ENCODE measurements around the gene PRLR.
"Not testable (repeated sequence)": the region's sequence is repeated elsewhere in the genome, so short reads cannot be mapped to it uniquely, and the experiment has no call there.

Gene PRLR

DNA sequence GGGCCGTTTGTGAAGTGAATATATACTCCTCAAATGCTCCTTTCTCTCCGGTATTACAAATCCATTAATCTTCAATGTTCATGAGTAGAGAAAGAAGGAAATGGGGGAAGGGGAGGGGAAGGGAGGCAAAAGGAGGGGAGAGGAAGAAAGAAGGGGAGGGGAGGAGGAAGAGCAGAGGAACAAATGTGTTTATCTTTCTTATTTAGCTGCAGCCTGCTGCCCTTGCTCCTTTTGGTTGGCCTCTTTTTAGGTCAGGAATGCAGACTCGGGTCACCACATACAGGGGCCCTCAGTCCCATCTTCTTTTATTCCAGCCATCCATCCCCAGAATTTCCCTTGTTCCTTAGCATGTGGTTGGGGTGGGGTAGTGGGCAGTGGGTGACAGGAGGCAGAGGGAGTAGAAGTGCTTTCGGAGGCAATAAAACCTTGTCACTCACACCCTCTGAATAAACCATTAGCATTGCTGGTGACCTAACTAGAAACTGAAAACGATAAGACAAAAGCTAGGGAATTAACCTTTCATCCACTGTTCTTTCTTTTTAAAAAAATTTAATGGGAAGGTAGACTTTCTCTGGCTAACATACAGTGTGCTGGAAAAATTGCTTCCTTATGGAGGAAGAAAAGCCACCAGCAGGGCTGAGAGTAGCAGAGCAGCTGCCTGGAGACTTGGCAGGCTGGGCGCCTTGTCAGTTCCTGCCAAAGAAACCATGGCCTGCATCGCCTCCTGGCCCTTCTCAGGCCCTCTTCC, 16.8 kb upstream of the PRLR start:
- Histone ChIP-seq H3K36me3 (replicated peaks; ENCODE audit: insufficient read depth, low read length) (no peaks in the 10 kb centered on the region), H3K27me3 (replicated peaks; ENCODE audit: insufficient read depth, low read length) (no peaks in the 10 kb centered on the region), H3K4me2 (ENCODE audit: low read depth, low read length) (no peak overlapping the region), H4K20me1 (ENCODE audit: insufficient read depth, low read length) (no peaks in the 10 kb centered on the region), H3K4me1 (ENCODE audit: low read length) (0 out of 2 replicates have a peak, but pooled peaks cover 3% of the 10 kb centered on the region), H3F3A (ENCODE audit: insufficient read depth, low read length) (no peaks in the 10 kb centered on the region), H3K9ac (ENCODE audit: low read length) (no peak overlapping the region), H3K4me3 (ENCODE audit: low read length) (no peak overlapping the region), H3K27ac (ENCODE audit: low read length) (no peak overlapping the region), H3K9me2 (replicated peaks; ENCODE audit: insufficient read depth, low read length) (no peaks in the 10 kb centered on the region), H3K9me3 (replicated peaks; ENCODE audit: insufficient read depth, low read length) (no peaks in the 10 kb centered on the region), H3K79me2 (ENCODE audit: low read length) (no peaks in the 10 kb centered on the region), H2AFZ (ENCODE audit: low read length) (no peak overlapping the region)
- TF ChIP-seq EZH2 (optimal IDR thresholded peaks at IDR 0.05; ENCODE audit: low read depth, low read length) (no peak), EZH2phosphoT487 (IDR thresholded peaks at IDR 0.05; ENCODE audit: low read length) (no peak)
- TF ChIP-seq, protein P1, sequence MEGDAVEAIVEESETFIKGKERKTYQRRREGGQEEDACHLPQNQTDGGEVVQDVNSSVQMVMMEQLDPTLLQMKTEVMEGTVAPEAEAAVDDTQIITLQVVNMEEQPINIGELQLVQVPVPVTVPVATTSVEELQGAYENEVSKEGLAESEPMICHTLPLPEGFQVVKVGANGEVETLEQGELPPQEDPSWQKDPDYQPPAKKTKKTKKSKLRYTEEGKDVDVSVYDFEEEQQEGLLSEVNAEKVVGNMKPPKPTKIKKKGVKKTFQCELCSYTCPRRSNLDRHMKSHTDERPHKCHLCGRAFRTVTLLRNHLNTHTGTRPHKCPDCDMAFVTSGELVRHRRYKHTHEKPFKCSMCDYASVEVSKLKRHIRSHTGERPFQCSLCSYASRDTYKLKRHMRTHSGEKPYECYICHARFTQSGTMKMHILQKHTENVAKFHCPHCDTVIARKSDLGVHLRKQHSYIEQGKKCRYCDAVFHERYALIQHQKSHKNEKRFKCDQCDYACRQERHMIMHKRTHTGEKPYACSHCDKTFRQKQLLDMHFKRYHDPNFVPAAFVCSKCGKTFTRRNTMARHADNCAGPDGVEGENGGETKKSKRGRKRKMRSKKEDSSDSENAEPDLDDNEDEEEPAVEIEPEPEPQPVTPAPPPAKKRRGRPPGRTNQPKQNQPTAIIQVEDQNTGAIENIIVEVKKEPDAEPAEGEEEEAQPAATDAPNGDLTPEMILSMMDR (IDR thresholded peaks at IDR 0.05; ENCODE audit: low read length), result no peak
- DNase-seq, result no peak

DNA sequence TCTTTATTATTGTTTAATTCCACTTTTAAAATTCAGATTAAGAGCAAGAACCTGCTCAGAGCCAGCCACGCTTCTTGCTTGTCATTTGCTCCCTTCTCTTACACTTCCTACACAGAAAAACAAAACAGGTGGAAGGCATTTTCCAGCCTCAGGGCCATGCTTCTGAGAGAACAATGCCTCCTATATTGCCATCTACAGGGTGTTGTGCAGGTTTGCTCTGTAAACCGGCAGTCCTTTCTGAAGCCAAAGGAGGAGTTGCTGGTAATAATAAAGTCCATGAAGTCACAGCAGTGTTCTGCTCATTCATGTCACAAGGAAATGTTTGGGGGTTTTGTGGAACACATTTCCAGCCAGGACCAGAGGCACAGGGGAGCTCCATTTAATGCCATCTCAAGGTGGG, 16.1 kb upstream of the PRLR start:
- Histone ChIP-seq H3K27ac (ENCODE audit: low read length) (no peak overlapping the region), H3K27me3 (replicated peaks; ENCODE audit: insufficient read depth, low read length) (no peaks in the 10 kb centered on the region), H4K20me1 (ENCODE audit: insufficient read depth, low read length) (no peaks in the 10 kb centered on the region), H3K9me3 (replicated peaks; ENCODE audit: insufficient read depth, low read length) (no peaks in the 10 kb centered on the region), H3K9me2 (replicated peaks; ENCODE audit: insufficient read depth, low read length) (no peaks in the 10 kb centered on the region), H3K4me1 (ENCODE audit: low read length) (0 out of 2 replicates have a peak, but pooled peaks cover 3% of the 10 kb centered on the region), H3K79me2 (ENCODE audit: low read length) (no peaks in the 10 kb centered on the region), H3K9ac (ENCODE audit: low read length) (no peak overlapping the region), H2AFZ (ENCODE audit: low read length) (no peak overlapping the region), H3F3A (ENCODE audit: insufficient read depth, low read length) (no peaks in the 10 kb centered on the region), H3K4me2 (ENCODE audit: low read depth, low read length) (no peak overlapping the region), H3K36me3 (replicated peaks; ENCODE audit: insufficient read depth, low read length) (no peaks in the 10 kb centered on the region), H3K4me3 (ENCODE audit: low read length) (no peak overlapping the region)
- DNase-seq, result no peak
- no peak for TF ChIP-seq EZH2 (optimal IDR thresholded peaks at IDR 0.05; ENCODE audit: low read depth, low read length)
- TF ChIP-seq, protein P1 (IDR thresholded peaks at IDR 0.05; ENCODE audit: low read length), result no peak
- no peak for TF ChIP-seq EZH2phosphoT487 (IDR thresholded peaks at IDR 0.05; ENCODE audit: low read length)

DNA sequence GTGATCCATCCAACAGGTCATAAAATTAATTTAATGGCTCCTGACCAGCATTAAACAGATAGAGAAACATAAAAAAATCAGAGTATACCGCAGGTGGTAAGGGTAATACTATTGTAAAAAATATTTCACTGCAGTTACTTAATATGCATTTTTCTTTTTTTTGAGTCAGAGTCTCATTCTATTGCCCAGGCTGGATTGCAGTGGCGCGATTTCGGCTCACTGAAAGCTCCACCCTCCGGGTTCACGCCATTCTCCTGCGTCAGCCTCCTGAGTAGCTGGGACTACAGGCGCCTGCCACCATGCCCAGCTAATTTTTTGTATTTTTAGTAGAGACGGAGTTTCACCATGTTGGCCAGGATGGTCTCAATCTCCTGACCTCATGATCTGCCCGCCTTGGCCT, 15.1 kb upstream of the PRLR start:
- DNase-seq; H3K4me2 ChIP-seq (ENCODE audit: low read depth, low read length); H3K4me3 ChIP-seq (ENCODE audit: low read length); H4K20me1 ChIP-seq (ENCODE audit: insufficient read depth, low read length); H3K9ac ChIP-seq (ENCODE audit: low read length); H3K27me3 ChIP-seq (replicated peaks; ENCODE audit: insufficient read depth, low read length); H3K27ac ChIP-seq (ENCODE audit: low read length); H3K36me3 ChIP-seq (replicated peaks; ENCODE audit: insufficient read depth, low read length); H3K79me2 ChIP-seq (ENCODE audit: low read length); H3K9me2 ChIP-seq (replicated peaks; ENCODE audit: insufficient read depth, low read length); H3F3A ChIP-seq (ENCODE audit: insufficient read depth, low read length); H2AFZ ChIP-seq (ENCODE audit: low read length); H3K9me3 ChIP-seq (replicated peaks; ENCODE audit: insufficient read depth, low read length): not testable (repeated sequence)
- H3K4me1 ChIP-seq (ENCODE audit: low read length), result peaks cover 12% of the 10 kb centered on the region

- H3K9me3 ChIP-seq (replicated peaks; ENCODE audit: insufficient read depth, low read length), result no peaks in the 10 kb centered on the region
- no peak overlapping the region for H3K27ac ChIP-seq (ENCODE audit: low read length)
- DNase-seq, result no peak
- H3K4me3 ChIP-seq (ENCODE audit: low read length), result no peak overlapping the region
- H3K4me2 ChIP-seq (ENCODE audit: low read depth, low read length), result no peak overlapping the region
- no peaks in the 10 kb centered on the region for H3K36me3 ChIP-seq (replicated peaks; ENCODE audit: insufficient read depth, low read length)
- H2AFZ ChIP-seq (ENCODE audit: low read length), result no peak overlapping the region
- H4K20me1 ChIP-seq (ENCODE audit: insufficient read depth, low read length), result no peaks in the 10 kb centered on the region
- H3K9ac ChIP-seq (ENCODE audit: low read length), result no peak overlapping the region
- H3K79me2 ChIP-seq (ENCODE audit: low read length), result no peaks in the 10 kb centered on the region
- H3K27me3 ChIP-seq (replicated peaks; ENCODE audit: insufficient read depth, low read length), result no peaks in the 10 kb centered on the region
- H3K4me1 ChIP-seq (ENCODE audit: low read length), result peaks cover 12% of the 10 kb centered on the region
- no peaks in the 10 kb centered on the region for H3K9me2 ChIP-seq (replicated peaks; ENCODE audit: insufficient read depth, low read length)
- H3F3A ChIP-seq (ENCODE audit: insufficient read depth, low read length), result no peaks in the 10 kb centered on the region
- TF ChIP-seq, protein P1 (IDR thresholded peaks at IDR 0.05; ENCODE audit: low read length), result no peak
- no peak for TF ChIP-seq EZH2phosphoT487 (IDR thresholded peaks at IDR 0.05; ENCODE audit: low read length)
- no peak for TF ChIP-seq EZH2 (optimal IDR thresholded peaks at IDR 0.05; ENCODE audit: low read depth, low read length)
Measured at GRCh38 chr5:35244171-35244570, 13.9 kb upstream of the PRLR start.

All from MM.1S (cell line).